ENCODE results near the gene TECPR2. TPM values are rescaled to one million over a fixed set of nuclear protein-coding genes. Genes with fewer than 3 reads are reported as not detected.

The TECPR2 gene
- polyA plus RNA-seq, 1 experiment, result 12.4 TPM

DNA sequence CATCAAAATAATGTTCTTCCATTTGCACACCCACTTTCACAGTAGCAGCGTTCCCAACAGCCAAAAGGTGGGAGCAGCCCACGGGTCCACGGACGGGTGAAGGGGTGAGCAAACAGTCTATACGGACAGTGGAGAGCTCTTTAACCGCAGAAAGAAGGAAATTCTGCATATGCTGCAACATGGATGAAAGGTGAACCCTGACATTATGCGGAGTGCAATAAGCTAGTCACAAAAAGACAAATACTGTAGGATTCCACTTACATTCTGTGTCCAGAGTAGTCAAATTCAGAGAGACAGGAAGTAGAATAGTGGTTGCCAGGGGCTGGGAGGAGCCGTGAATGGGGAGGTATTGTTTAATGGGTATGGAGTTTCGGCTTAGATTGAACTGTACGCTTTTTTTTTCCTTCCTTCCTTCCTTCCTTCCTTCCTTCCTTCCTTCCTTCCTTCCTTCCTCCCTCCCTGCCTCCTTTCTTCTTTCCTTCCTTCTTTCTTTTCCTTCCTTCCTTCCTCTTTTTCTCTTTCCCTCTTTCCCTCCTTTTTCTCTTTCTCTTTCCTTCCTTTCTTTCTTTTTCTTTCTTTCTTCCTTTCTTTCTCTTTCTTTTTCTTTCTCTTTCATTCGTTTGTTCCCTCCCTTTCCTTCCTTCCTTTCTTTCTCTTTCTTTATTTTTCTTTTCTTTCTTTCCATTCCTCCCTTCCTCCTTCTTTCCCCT lies 162.6 kb downstream of the TECPR2 start:
- TF ChIP-seq, protein P1, sequence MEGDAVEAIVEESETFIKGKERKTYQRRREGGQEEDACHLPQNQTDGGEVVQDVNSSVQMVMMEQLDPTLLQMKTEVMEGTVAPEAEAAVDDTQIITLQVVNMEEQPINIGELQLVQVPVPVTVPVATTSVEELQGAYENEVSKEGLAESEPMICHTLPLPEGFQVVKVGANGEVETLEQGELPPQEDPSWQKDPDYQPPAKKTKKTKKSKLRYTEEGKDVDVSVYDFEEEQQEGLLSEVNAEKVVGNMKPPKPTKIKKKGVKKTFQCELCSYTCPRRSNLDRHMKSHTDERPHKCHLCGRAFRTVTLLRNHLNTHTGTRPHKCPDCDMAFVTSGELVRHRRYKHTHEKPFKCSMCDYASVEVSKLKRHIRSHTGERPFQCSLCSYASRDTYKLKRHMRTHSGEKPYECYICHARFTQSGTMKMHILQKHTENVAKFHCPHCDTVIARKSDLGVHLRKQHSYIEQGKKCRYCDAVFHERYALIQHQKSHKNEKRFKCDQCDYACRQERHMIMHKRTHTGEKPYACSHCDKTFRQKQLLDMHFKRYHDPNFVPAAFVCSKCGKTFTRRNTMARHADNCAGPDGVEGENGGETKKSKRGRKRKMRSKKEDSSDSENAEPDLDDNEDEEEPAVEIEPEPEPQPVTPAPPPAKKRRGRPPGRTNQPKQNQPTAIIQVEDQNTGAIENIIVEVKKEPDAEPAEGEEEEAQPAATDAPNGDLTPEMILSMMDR (IDR thresholded peaks at IDR 0.05; ENCODE audit: low read depth, low read length), result no peak
- Histone ChIP-seq H3K9me3 (ENCODE audit: control insufficient read depth, insufficient read depth, low read length) (no peaks in the 10 kb centered on the region; the same call in 1 of the 2 replicates), H3K27ac (ENCODE audit: low read depth, low read length) (peak overlapping the region; percentile 61), H3K27me3 (ENCODE audit: control insufficient read depth, insufficient read depth, low read length) (no peaks in the 10 kb centered on the region), H3K4me3 (ENCODE audit: low read depth, low read length) (peak overlapping the region; percentile 65)
- CTCF ChIA-PET, result interaction anchor here (0.5 to 3.4 kb wide), 26 partner anchors 10 to 380 kb away, joined by 3 to 24 read pairs (median 4); partner anchors contain the start of genes CINP and TECPR2
- DNase-seq (ENCODE audit: low read depth, low spot score), result no peak
- POLR2A ChIA-PET, result interaction anchor here (0.6 to 1.4 kb wide), 3 partner anchors 66 to 215 kb away, joined by 3 to 13 read pairs (median 9); no protein-coding TSS in a partner anchor

DNA sequence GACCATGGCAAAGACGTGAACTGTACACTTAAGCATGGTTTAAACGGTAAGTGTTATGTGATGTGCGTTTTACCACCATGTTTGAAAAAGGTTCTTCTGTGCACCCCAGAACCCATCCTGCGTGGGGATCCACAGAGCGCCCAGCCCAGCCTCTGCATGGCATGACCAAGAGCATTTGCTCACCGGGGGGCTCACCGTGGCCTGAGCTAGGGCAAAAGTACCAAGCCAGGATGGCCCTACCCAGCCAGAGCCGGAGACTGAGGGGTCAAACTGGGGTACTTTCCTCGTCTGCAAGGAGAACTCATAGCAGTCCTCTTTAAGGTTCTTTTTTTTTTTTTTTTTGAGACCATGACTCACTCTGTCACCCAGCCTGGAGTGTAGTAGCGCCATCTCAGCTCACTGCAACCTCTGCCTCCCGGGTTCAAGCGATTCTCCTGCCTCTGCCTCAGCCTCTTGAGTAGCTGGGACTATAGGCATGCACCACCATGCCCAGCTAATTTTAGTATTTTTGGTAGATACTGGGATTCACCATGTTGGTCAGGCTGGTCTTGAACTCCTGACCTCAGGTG lies 163.3 kb downstream of the TECPR2 start:
- TF ChIP-seq, protein P1 (IDR thresholded peaks at IDR 0.05; ENCODE audit: low read depth, low read length), result no peak
- CTCF ChIA-PET, result interaction anchor here (0.6 to 3.4 kb wide), 7 partner anchors 10 to 166 kb away, joined by 3 to 24 read pairs (median 4); no protein-coding TSS in a partner anchor
- Histone ChIP-seq H3K4me3 (ENCODE audit: low read depth, low read length) (no peak overlapping the region), H3K27ac (ENCODE audit: low read depth, low read length) (no peak overlapping the region), H3K27me3 (ENCODE audit: control insufficient read depth, insufficient read depth, low read length) (no peaks in the 10 kb centered on the region), H3K9me3 (ENCODE audit: control insufficient read depth, insufficient read depth, low read length) (no peaks in the 10 kb centered on the region; the same call in 1 of the 2 replicates)
- POLR2A ChIA-PET, result no interaction called here
- DNase-seq (ENCODE audit: low read depth, low spot score), result no peak

DNA sequence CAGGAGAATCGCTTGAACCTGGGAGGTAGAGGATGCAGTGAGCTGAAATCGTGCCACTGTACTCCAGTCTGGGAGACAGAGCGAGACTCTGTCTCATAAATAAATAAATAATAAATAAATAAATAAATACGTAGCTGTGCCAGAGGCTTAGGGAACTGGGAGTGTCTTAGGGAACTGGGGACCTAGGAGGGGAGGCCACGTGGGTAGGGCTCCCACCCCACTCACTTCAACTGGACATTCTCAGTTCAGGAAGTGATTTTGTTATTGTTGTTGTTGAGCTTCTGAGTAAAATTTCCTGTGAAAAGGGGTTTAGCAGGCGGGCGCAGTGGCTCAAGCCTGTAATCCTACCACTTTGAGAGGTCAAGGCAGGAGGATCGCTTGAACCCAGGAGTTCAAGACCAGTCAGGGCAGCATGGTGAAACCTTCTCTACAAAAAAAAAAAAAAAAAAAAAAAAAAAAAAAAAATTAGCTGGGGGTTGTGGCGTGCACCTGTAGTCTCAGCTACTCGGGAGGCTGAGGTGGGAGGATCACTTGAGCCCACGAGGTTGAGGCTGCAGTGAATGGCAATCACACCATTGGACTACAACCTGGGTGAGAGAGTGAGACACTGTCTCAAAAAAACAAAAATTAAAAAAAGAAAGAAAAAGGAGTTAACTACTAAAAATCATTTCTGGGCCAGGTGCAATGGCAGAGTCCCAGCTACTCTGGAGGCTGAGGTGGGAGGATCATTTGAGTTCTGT lies 165.9 kb downstream of the TECPR2 start:
- no peak for DNase-seq (ENCODE audit: low read depth, low spot score)
- no peaks in the 10 kb centered on the region; the same call in 1 of the 2 replicates for H3K9me3 ChIP-seq (ENCODE audit: control insufficient read depth, insufficient read depth, low read length)
- H3K27ac ChIP-seq (ENCODE audit: low read depth, low read length), result no peak overlapping the region
- no peak overlapping the region for H3K4me3 ChIP-seq (ENCODE audit: low read depth, low read length)
- CTCF ChIA-PET, result interaction anchor here (0.6 to 0.8 kb wide), 2 partner anchors 90 to 462 kb away, joined by 3 to 4 read pairs; no protein-coding TSS in a partner anchor
- no peaks in the 10 kb centered on the region for H3K27me3 ChIP-seq (ENCODE audit: control insufficient read depth, insufficient read depth, low read length)
- POLR2A ChIA-PET, result no interaction called here
- TF ChIP-seq, protein P1 (IDR thresholded peaks at IDR 0.05; ENCODE audit: low read depth, low read length), result no peak

DNA sequence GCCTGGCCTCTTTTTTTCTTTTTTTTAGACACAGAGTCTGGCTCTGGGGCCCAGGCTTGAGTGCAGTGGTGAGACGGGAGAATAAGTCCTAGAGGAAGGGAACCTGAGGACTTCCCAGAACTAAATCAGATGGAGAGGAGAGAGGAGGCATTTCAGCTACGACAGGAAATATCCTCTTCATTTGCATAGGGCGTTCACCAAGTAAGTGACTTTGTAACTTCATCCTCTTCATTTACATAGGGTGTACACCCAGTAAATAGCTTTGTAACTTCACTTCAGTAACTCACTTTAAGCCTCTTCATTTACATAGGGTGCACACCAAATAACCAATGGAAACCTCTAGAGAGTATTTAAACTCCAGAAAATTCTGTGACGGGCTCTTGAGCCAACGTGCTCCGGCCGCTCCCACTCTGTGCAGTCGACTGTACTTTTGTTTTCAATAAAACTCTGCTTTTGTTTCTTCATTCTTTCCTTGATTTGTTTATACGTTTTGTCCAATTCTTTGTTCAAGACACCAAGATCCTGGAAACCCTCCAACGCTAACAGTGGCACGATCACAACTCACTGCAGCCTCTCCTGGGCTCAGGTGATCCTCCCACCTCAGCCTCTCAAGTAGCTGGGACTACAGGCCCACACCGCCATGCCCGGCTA lies 168.2 kb downstream of the TECPR2 start:
- Histone ChIP-seq H3K27me3 (ENCODE audit: control insufficient read depth, insufficient read depth, low read length) (no peaks in the 10 kb centered on the region), H3K4me3 (ENCODE audit: low read depth, low read length) (no peak overlapping the region), H3K9me3 (ENCODE audit: control insufficient read depth, insufficient read depth, low read length) (no peaks in the 10 kb centered on the region; the same call in 1 of the 2 replicates), H3K27ac (ENCODE audit: low read depth, low read length) (no peak overlapping the region)
- POLR2A ChIA-PET, result no interaction called here
- TF ChIP-seq, protein P1 (IDR thresholded peaks at IDR 0.05; ENCODE audit: low read depth, low read length), result no peak
- no peak for DNase-seq (ENCODE audit: low read depth, low spot score)
- CTCF ChIA-PET, result no interaction called here
